H1 (cell line): ENCODE results near the gene FBXO30. TPM values are rescaled to one million over a fixed set of nuclear protein-coding genes. Genes with fewer than 3 reads are reported as not detected.

Source experiments
- CTCF ChIA-PET: fragments of 300-600 bp; sonication (Branson Sonifier 250); formaldehyde crosslinking; loops from one replicate; lab custom pipeline; 2021; ENCODE audit not compliant: partially characterized antibody; lab: Charles Lee
- POLR2A ChIA-PET: fragments of 300-600 bp; sonication (Branson Sonifier 250); formaldehyde crosslinking; loops from one replicate; lab custom pipeline; 2021; ENCODE audit warnings: inconsistent platforms; ENCODE audit not compliant: partially characterized antibody; lab: Charles Lee
- DNase-seq, 2 experiments: peaks; one replicate each; pipeline versions ENCODE4 v3.0.0 to v3.0.0-alpha.2; 2010 to 2022; ENCODE audit warnings: low spot score in 2 of 2, low read depth in 1 of 2, mixed read lengths in 1 of 2
- FAIRE-seq: peaks from 2 replicates; lab custom pipeline; 2011; peaks lifted over from hg19 to GRCh38; lab: Jason Lieb, UNC
- H2AFZ ChIP-seq: 2 replicates; pipeline ENCODE4 v1.8.1; 2012; ENCODE audit warnings: low read length, inconsistent platforms
- H2AK5ac ChIP-seq: 2 replicates; pipeline ENCODE4 v1.6.1; 2013; ENCODE audit warnings: low read depth, low read length
- H2BK120ac ChIP-seq: replicated peaks from 2 replicates; pipeline ENCODE3; 2013; ENCODE audit warnings: low read depth, low read length, inconsistent platforms
- H2BK12ac ChIP-seq: 2 replicates; pipeline ENCODE4 v1.6.1; 2013; ENCODE audit warnings: low read depth, low read length
- H2BK15ac ChIP-seq: 2 replicates; pipeline ENCODE4 v1.6.1; 2013; ENCODE audit warnings: low read length
- H2BK20ac ChIP-seq: 2 replicates; pipeline ENCODE4 v1.6.1; 2013; ENCODE audit warnings: low read length
- H2BK5ac ChIP-seq: 2 replicates; pipeline ENCODE4 v1.6.1; 2013; ENCODE audit warnings: low read depth, low read length
- H3K14ac ChIP-seq: 2 replicates; pipeline ENCODE4 v1.6.1; 2013; ENCODE audit warnings: inconsistent platforms; ENCODE audit not compliant: insufficient read length
- H3K18ac ChIP-seq: 2 replicates; pipeline ENCODE4 v1.6.1; 2013; ENCODE audit warnings: low read length; ENCODE audit errors: extremely low read depth
- H3K23ac ChIP-seq: 2 replicates; pipeline ENCODE4 v1.6.1; 2013; ENCODE audit warnings: inconsistent platforms; ENCODE audit not compliant: insufficient read length
- H3K23me2 ChIP-seq: 2 replicates; pipeline ENCODE4 v1.6.1; 2013; ENCODE audit warnings: low read depth, low read length
- H3K27ac ChIP-seq: 2 replicates; pipeline ENCODE4 v1.6.1; 2011; ENCODE audit warnings: low read depth, low read length, inconsistent platforms
- H3K27me3 ChIP-seq, 4 experiments: replicated peaks in 1 of 4; 1 replicate in 1 of 4; 2 replicates in 3 of 4; pipeline versions ENCODE4 v1.6.1 to v1.8.1; 2011 to 2013; ENCODE audit warnings: low read length in 3 of 4, mild to moderate bottlenecking in 3 of 4, inconsistent platforms in 2 of 4, mixed read lengths in 2 of 4, moderate library complexity in 1 of 4; ENCODE audit not compliant: control insufficient read depth in 3 of 4, insufficient read depth in 3 of 4; ENCODE audit errors: extremely low read depth in 1 of 4
- H3K36me3 ChIP-seq, 4 experiments: 2 replicates each; pipeline versions ENCODE4 v1.6.1 to v1.8.1; 2011 to 2013; ENCODE audit warnings: mild to moderate bottlenecking in 4 of 4, low read length in 3 of 4, moderate library complexity in 2 of 4, control low read depth in 1 of 4, inconsistent platforms in 1 of 4; ENCODE audit not compliant: insufficient read depth in 4 of 4, control insufficient read depth in 2 of 4
- H3K4ac ChIP-seq: replicated peaks from 2 replicates; pipeline ENCODE3; 2013; ENCODE audit warnings: low read length, low read depth, mixed read lengths, inconsistent platforms; ENCODE audit not compliant: insufficient read length
- H3K4me1 ChIP-seq, 4 experiments: replicated peaks in 1 of 4; 1 replicate in 1 of 4; 2 replicates in 3 of 4; pipeline versions ENCODE4 v1.6.1 to v1.8.1; 2011 to 2013; ENCODE audit warnings: low read length in 3 of 4, inconsistent platforms in 2 of 4, mixed read lengths in 1 of 4; ENCODE audit not compliant: insufficient read depth in 4 of 4, control insufficient read depth in 3 of 4
- H3K4me2 ChIP-seq, 2 experiments: 2 replicates each; pipeline versions ENCODE4 v1.6.1 to v1.8.1; 2011 to 2013; ENCODE audit warnings: low read depth in 2 of 2, low read length in 2 of 2, control low read depth in 1 of 2, inconsistent platforms in 1 of 2, mild to moderate bottlenecking in 1 of 2; ENCODE audit not compliant: insufficient read depth in 1 of 2
- H3K4me3 ChIP-seq, 4 experiments: fragments of 200-600, 300-600 bp in 1 of 4; sonication (generic), shearing (Covaris generic), sonication (Bioruptor Twin) in 1 of 4; 2 replicates each; pipeline versions ENCODE4 v1.5.1 to v1.8.1; 2011 to 2016; ENCODE audit warnings: low read length in 4 of 4, low read depth in 3 of 4, control low read depth in 2 of 4, inconsistent platforms in 2 of 4, mild to moderate bottlenecking in 2 of 4, mixed read lengths in 1 of 4, moderate library complexity in 1 of 4; ENCODE audit not compliant: insufficient read depth in 2 of 4; ENCODE audit errors: extremely low read depth in 1 of 4
- H3K56ac ChIP-seq: replicated peaks from 2 replicates; pipeline ENCODE3; 2013; ENCODE audit warnings: low read depth, mild to moderate bottlenecking, mixed read lengths, low read length, inconsistent platforms; ENCODE audit not compliant: insufficient read length
- H3K79me1 ChIP-seq: 2 replicates; pipeline ENCODE4 v1.6.1; 2013; ENCODE audit warnings: low read depth, low read length, control low read depth
- H3K79me2 ChIP-seq, 2 experiments: 2 replicates each; pipeline versions ENCODE4 v1.6.1 to v1.8.1; 2012 to 2013; ENCODE audit warnings: low read length in 2 of 2, mild to moderate bottlenecking in 2 of 2, inconsistent platforms in 1 of 2; ENCODE audit not compliant: insufficient read depth in 2 of 2, control insufficient read depth in 1 of 2
- H3K9ac ChIP-seq, 4 experiments: replicated peaks in 1 of 4; 1 replicate in 1 of 4; 2 replicates in 3 of 4; pipeline versions ENCODE4 v1.6.1 to v1.8.1; 2011 to 2013; ENCODE audit warnings: low read depth in 3 of 4, low read length in 3 of 4, control low read depth in 2 of 4, mild to moderate bottlenecking in 2 of 4, moderate library complexity in 2 of 4, inconsistent platforms in 1 of 4; ENCODE audit errors: extremely low read depth in 1 of 4
- H3K9me3 ChIP-seq, 2 experiments: 2 replicates each; pipeline versions ENCODE4 v1.6.1 to v1.8.1; 2012 to 2013; ENCODE audit warnings: mild to moderate bottlenecking in 2 of 2, moderate library complexity in 2 of 2, control low read depth in 1 of 2, inconsistent platforms in 1 of 2, low read depth in 1 of 2, low read length in 1 of 2, mixed read lengths in 1 of 2; ENCODE audit not compliant: insufficient read depth in 2 of 2
- H4K20me1 ChIP-seq, 2 experiments: replicated peaks in 1 of 2; 2 replicates each; pipeline versions ENCODE3 to v1.8.1; 2011 to 2013; ENCODE audit warnings: inconsistent platforms in 2 of 2, low read length in 2 of 2, mild to moderate bottlenecking in 1 of 2; ENCODE audit not compliant: insufficient read depth in 2 of 2, control insufficient read depth in 1 of 2
- H4K5ac ChIP-seq: 2 replicates; pipeline ENCODE4 v1.6.1; 2013; ENCODE audit warnings: low read length, low read depth, mixed read lengths, inconsistent platforms; ENCODE audit not compliant: insufficient read length
- H4K8ac ChIP-seq: 2 replicates; pipeline ENCODE4 v1.8.0; 2013; ENCODE audit warnings: mild to moderate bottlenecking, moderate library complexity, low read length, inconsistent platforms; ENCODE audit not compliant: insufficient read depth; ENCODE audit errors: extremely low read depth
- H4K91ac ChIP-seq: replicated peaks from 2 replicates; pipeline ENCODE3; 2013; ENCODE audit warnings: low read length, mixed read lengths, inconsistent platforms; ENCODE audit not compliant: insufficient read length
- BRCA1 ChIP-seq: IDR thresholded peaks from 2 replicates; pipeline ENCODE4 v1.6.1; 2012; ENCODE audit warnings: low read depth, low read length, improper control_type of control experiment
- EP300 ChIP-seq, 2 experiments: IDR thresholded peaks; 1 replicate in 1 of 2; 2 replicates in 1 of 2; pipeline ENCODE4 v1.6.1; 2011 to 2012; ENCODE audit warnings: low read depth in 2 of 2, low read length in 2 of 2, mild to moderate bottlenecking in 2 of 2, borderline replicate concordance in 1 of 2, inconsistent platforms in 1 of 2, moderate library complexity in 1 of 2
- HDAC2 ChIP-seq, 2 experiments: fragments of 300-600 bp in 1 of 2; sonication (generic) in 1 of 2; IDR thresholded peaks; 2 replicates each; pipeline ENCODE4 v1.6.1; 2011 to 2012; ENCODE audit warnings: low read depth in 2 of 2, low read length in 2 of 2, mild to moderate bottlenecking in 2 of 2, moderate library complexity in 2 of 2, borderline replicate concordance in 1 of 2, inconsistent platforms in 1 of 2
- JUN ChIP-seq: IDR thresholded peaks from 2 replicates; pipeline ENCODE4 v1.6.1; 2011; ENCODE audit warnings: low read depth, mild to moderate bottlenecking, improper control_type of control experiment, low read length
- RBBP5 ChIP-seq: IDR thresholded peaks from 2 replicates; pipeline ENCODE4 v1.7.1; 2012; ENCODE audit warnings: low read depth, mild to moderate bottlenecking, inconsistent platforms, low read length, moderate library complexity, borderline replicate concordance
- RNF2 ChIP-seq: fragments of 200-900, 300-1000 bp; sonication (generic); IDR thresholded peaks from 2 replicates; pipeline ENCODE4 v1.7.1; 2016; ENCODE audit warnings: borderline replicate concordance, low read depth, mild to moderate bottlenecking, antibody characterized with exemption, low read length; ENCODE audit not compliant: poor library complexity, severe bottlenecking; ENCODE audit errors: missing control alignments
- SP1 ChIP-seq: IDR thresholded peaks from 2 replicates; pipeline ENCODE4 v1.6.1; 2011; ENCODE audit warnings: low read depth, low read length
- SP2 ChIP-seq: IDR thresholded peaks from 2 replicates; pipeline ENCODE4 v1.6.1; 2012; ENCODE audit warnings: mild to moderate bottlenecking, low read length, inconsistent platforms
- TAF1 ChIP-seq: IDR thresholded peaks from 2 replicates; pipeline ENCODE4 v1.6.1; 2011; ENCODE audit warnings: mild to moderate bottlenecking, low read depth, low read length
- TEAD4 ChIP-seq: IDR thresholded peaks from 2 replicates; pipeline ENCODE4 v1.6.1; 2012; ENCODE audit warnings: low read depth, low read length, inconsistent platforms, mixed read lengths
- WGBS, 2 experiments: shearing (Covaris generic) in 1 of 2; methylation state at CpG; one replicate each; pipeline versions ENCODE4 v1.1.6 to v1.1.7; 2013 to 2015; ENCODE audit warnings: low lambda C conversion rate in 2 of 2, mixed read lengths in 2 of 2, inconsistent platforms in 1 of 2, low coverage in 1 of 2, missing lambda C conversion rate in 1 of 2; ENCODE audit not compliant: insufficient replicate concordance in 2 of 2, insufficient coverage in 1 of 2, insufficient read length in 1 of 2; ENCODE audit errors: extremely low coverage in 1 of 2, missing lambda C conversion rate in 1 of 2; 5-methylcytosine and 5-hydroxymethylcytosine counted together
- polyA plus RNA-seq, 7 experiments: library from polyadenylated mRNA; depleted of rRNA in 3 of 7; stranded (reverse) in 5 of 7; unstranded in 2 of 7; fragments of >200 nt in 5 of 7; fragments of 200-250 nt in 2 of 7; gene quantifications; 1 replicate in 5 of 7; 2 replicates in 1 of 7; 4 replicates in 1 of 7; pipeline versions ENCODE4 v1.2.1 to v1.2.3, GENCODE V29; 2011 to 2013; ENCODE audit warnings: missing spikeins in 2 of 7, mixed read lengths in 2 of 7
- total RNA-seq: library from RNA; stranded (reverse); fragmentation: NEBNext Ultra II Directional; extraction: Animal tissue kit (Norgen Biotek cat#: 25700); gene quantifications from 2 replicates; pipeline ENCODE4 v1.2.1, GENCODE V29; 2021

The FBXO30 gene
- total and polyA plus RNA-seq, 2 of the 8 experiments (the other 6 are each of a cell fraction or from before 2014, with no cell fraction given), result 3.9 to 18.3 TPM

- no peak for TF ChIP-seq RBBP5
- TF ChIP-seq JUN, result no peak
- TF ChIP-seq SP1, result no peak
- no peak for TF ChIP-seq SP2
- TF ChIP-seq HDAC2 (IDR thresholded peaks at IDR 0.05; ENCODE audit: borderline replicate concordance in 1 of 2, low read depth in 2 of 2, low read length in 2 of 2), result no peak
- TF ChIP-seq EP300 (IDR thresholded peaks at IDR 0.05; ENCODE audit: borderline replicate concordance in 1 of 2, low read depth in 2 of 2, low read length in 2 of 2), result no peak
- TF ChIP-seq TEAD4, result no peak
- TF ChIP-seq RNF2, result no peak
- no peak for TF ChIP-seq TAF1
- TF ChIP-seq BRCA1, result no peak
- Histone ChIP-seq H4K5ac (no peak overlapping the region), H2BK5ac (no peak overlapping the region), H3K27ac (no peak overlapping the region), H3K4me3 (no peak overlapping the region), H2AFZ (no peak overlapping the region), H3K4me1 (no peaks in the 10 kb centered on the region), H3K9ac (no peak overlapping the region), H4K20me1 (no peaks in the 10 kb centered on the region), H3K4ac (no peak overlapping the region), H2AK5ac (no peak overlapping the region), H3K14ac (no peak overlapping the region), H3K23me2 (no peaks in the 10 kb centered on the region), H3K23ac (no peak overlapping the region), H3K79me1 (no peaks in the 10 kb centered on the region), H4K8ac (no peak overlapping the region), H3K27me3 (no peaks in the 10 kb centered on the region), H3K56ac (no peak overlapping the region), H4K91ac (no peak overlapping the region), H3K18ac (no peak overlapping the region), H3K9me3 (no peaks in the 10 kb centered on the region), H3K4me2 (no peak overlapping the region), H2BK120ac (no peak overlapping the region), H2BK12ac (no peak overlapping the region), H3K79me2 (no peaks in the 10 kb centered on the region), H2BK15ac (no peak overlapping the region), H3K36me3 (no peaks in the 10 kb centered on the region), H2BK20ac (no peak overlapping the region)
- CTCF ChIA-PET, result no interaction called here
- FAIRE-seq, result no peak
- 100% methylated on average over 2 of the region's 2 CpGs; no CpG with 5 or more reads in 1 of the 2 experiments for WGBS, 2 experiments
- DNase-seq, result no peak
- POLR2A ChIA-PET, result interaction anchor here (1.2 kb wide), 1 partner anchor 88 kb away, joined by 3 read pairs; no protein-coding TSS in a partner anchor
These were observed 7.9 kb upstream of the FBXO30 start for GRCh38 chr6:145822456-145822855.
